Endometrial microvascular endothelial cells (primary cell): ENCODE data around the gene BACH2. TPM values are rescaled to one million over a fixed set of nuclear protein-coding genes. Genes with fewer than 3 reads are reported as not detected.

ENCODE experiments used
- in situ Hi-C: cut with HindIII; loops from 2 replicates; pipeline ENCODE4 v1.10.0; 2017; ENCODE audit warnings: low sequenced_read_pairs, low pct_unique_long_range_greater_than_20kb; ENCODE audit errors: inconsistent ontology term
- total RNA-seq: library from RNA; depleted of rRNA; stranded (reverse); fragments of >200 nt; gene quantifications from one replicate; pipeline ENCODE4 v1.2.3, GENCODE V29; 2015; ENCODE audit errors: inconsistent ontology term

BACH2 gene
- total RNA-seq, 1 donor from 2014 or later, result 1.6 TPM

- in situ Hi-C loops, result no loop called here
Observed at GRCh38 chr6:90304308-90304707, 7.7 kb upstream of the BACH2 start.

- in situ Hi-C loops, result no loop called here
Observed at GRCh38 chr6:90303039-90303438, 6.4 kb upstream of the BACH2 start.

GRCh38 chr6:90302320-90302719, 5.7 kb upstream of the BACH2 start:
- in situ Hi-C loops, result no loop called here

- in situ Hi-C loops, result no loop called here
Observed at GRCh38 chr6:90301816-90302215, 5.2 kb upstream of the BACH2 start.

- in situ Hi-C loops, result no loop called here
Observed at GRCh38 chr6:90298459-90299053, 1.9 kb upstream of the BACH2 start.

GRCh38 chr6:90297867-90298381, 1.3 kb upstream of the BACH2 start:
- in situ Hi-C loops, result no loop called here

- in situ Hi-C loops, result no loop called here
Observed at GRCh38 chr6:90297115-90297866, 648 bp upstream of the BACH2 start.

GRCh38 chr6:90295854-90296340, 746 bp downstream of the BACH2 start:
- in situ Hi-C loops, result no loop called here

GRCh38 chr6:90294989-90295853, 1.4 kb downstream of the BACH2 start:
- in situ Hi-C loops, result no loop called here

- in situ Hi-C loops, result no loop called here
Observed at GRCh38 chr6:90294614-90294988, 2.0 kb downstream of the BACH2 start.

- in situ Hi-C loops, result no loop called here
Observed at GRCh38 chr6:90294008-90294511, 2.6 kb downstream of the BACH2 start.

- in situ Hi-C loops, result no loop called here
Observed at GRCh38 chr6:90293319-90293953, 3.2 kb downstream of the BACH2 start.

- in situ Hi-C loops, result no loop called here
Observed at GRCh38 chr6:90291565-90291964, 5.1 kb downstream of the BACH2 start.

- in situ Hi-C loops, result no loop called here
Observed at GRCh38 chr6:90290811-90291420, 5.7 kb downstream of the BACH2 start.

- in situ Hi-C loops, result no loop called here
Observed at GRCh38 chr6:90289902-90290301, 6.7 kb downstream of the BACH2 start.

- in situ Hi-C loops, result no loop called here
Observed at GRCh38 chr6:90288404-90288803, 8.2 kb downstream of the BACH2 start.

GRCh38 chr6:90286884-90287488, 9.7 kb downstream of the BACH2 start:
- in situ Hi-C loops, result no loop called here
